Neural progenitor cell (in vitro differentiated cells): Measurements from ENCODE around the gene RNF4. TPM values are rescaled to one million over a fixed set of nuclear protein-coding genes. Genes with fewer than 3 reads are reported as not detected.

Experiments used
- DNase-seq: peaks from one replicate; pipeline ENCODE4 v3.0.0-alpha.2; 2016; ENCODE audit warnings: low spot score
- H2AFZ ChIP-seq: fragments of 200-600 bp; sonication (generic); replicated peaks from 2 replicates; pipeline ENCODE4 v1.6.1; 2016; ENCODE audit warnings: antibody characterized with exemption
- H3F3A ChIP-seq: fragments of 200-600 bp; sonication (generic); 2 replicates; pipeline ENCODE4 v1.6.1; 2016; ENCODE audit warnings: antibody characterized with exemption, low read depth
- H3K27ac ChIP-seq: fragments of 200-600 bp; sonication (generic); 2 replicates; pipeline ENCODE4 v1.5.1; 2016; ENCODE audit warnings: mild to moderate bottlenecking
- H3K27me3 ChIP-seq: fragments of 200-600 bp; sonication (generic); 2 replicates; pipeline ENCODE4 v1.6.1; 2016; ENCODE audit warnings: mild to moderate bottlenecking, moderate library complexity
- H3K36me3 ChIP-seq: fragments of 200-600 bp; sonication (generic); 2 replicates; pipeline ENCODE4 v1.5.1; 2016
- H3K4me1 ChIP-seq: fragments of 200-600 bp; sonication (generic); 2 replicates; pipeline ENCODE4 v1.6.1; 2016; ENCODE audit warnings: mixed run types
- H3K4me2 ChIP-seq: fragments of 200-600 bp; sonication (generic); 2 replicates; pipeline ENCODE4 v1.6.1; 2016
- H3K4me3 ChIP-seq: fragments of 200-600 bp; sonication (generic); 2 replicates; pipeline ENCODE4 v1.5.1; 2016
- H3K79me2 ChIP-seq: fragments of 200-600 bp; sonication (generic); 2 replicates; pipeline ENCODE4 v1.6.1; 2016; ENCODE audit warnings: low read depth
- H3K9ac ChIP-seq: fragments of 200-600 bp; sonication (generic); 2 replicates; pipeline ENCODE4 v1.6.1; 2016
- H3K9me3 ChIP-seq: fragments of 200-600 bp; sonication (generic); 2 replicates; pipeline ENCODE4 v1.5.1; 2016; ENCODE audit warnings: low read depth
- H4K20me1 ChIP-seq: fragments of 200-600 bp; sonication (generic); 2 replicates; pipeline ENCODE4 v1.6.1; 2016; ENCODE audit warnings: low read depth
- H3K27ac Mint-ChIP-seq: 3 replicates; pipeline ENCODE4 v1.8.0; 2021; ENCODE audit warnings: mixed read lengths
- H3K27me3 Mint-ChIP-seq: 2 replicates; pipeline ENCODE4 v1.8.0; 2022; ENCODE audit warnings: low read depth, mild to moderate bottlenecking, inconsistent platforms, moderate library complexity, mixed read lengths; ENCODE audit not compliant: insufficient read depth
- H3K36me3 Mint-ChIP-seq: 3 replicates; pipeline ENCODE4 v1.8.0; 2021; ENCODE audit warnings: mixed read lengths
- H3K4me1 Mint-ChIP-seq: 3 replicates; pipeline ENCODE4 v1.8.0; 2021; ENCODE audit warnings: mixed read lengths
- H3K4me3 Mint-ChIP-seq: 3 replicates; pipeline ENCODE4 v1.8.0; 2021; ENCODE audit warnings: mild to moderate bottlenecking, moderate library complexity, mixed read lengths
- H3K9me3 Mint-ChIP-seq: 3 replicates; pipeline ENCODE4 v1.8.0; 2020; ENCODE audit warnings: mixed read lengths
- CTCF ChIP-seq: fragments of 200-600 bp; sonication (generic); IDR thresholded peaks from 2 replicates; pipeline ENCODE4 v1.5.1; 2017; ENCODE audit warnings: antibody characterized with exemption, mild to moderate bottlenecking
- EZH2 ChIP-seq: fragments of 200-600 bp; sonication (generic); IDR thresholded peaks from 2 replicates; pipeline ENCODE4 v1.6.1; 2017; ENCODE audit warnings: antibody characterized with exemption, mild to moderate bottlenecking, moderate library complexity
- EZH2phosphoT487 ChIP-seq: fragments of 200-600 bp; sonication (generic); IDR thresholded peaks from 2 replicates; pipeline ENCODE4 v1.6.1; 2017; ENCODE audit warnings: antibody characterized with exemption
- total RNA-seq: library from RNA; depleted of rRNA; stranded (reverse); fragments of >200 nt; gene quantifications from 2 replicates; pipeline ENCODE4 v1.2.3, GENCODE V29; 2015; ENCODE audit warnings: low replicate concordance

Gene RNF4
- total RNA-seq, 1 donor from 2014 or later: 73.8 TPM

- H2AFZ ChIP-seq: no peak overlapping the region
- Mint-ChIP-seq H3K4me3 (no peak overlapping the region), H3K36me3 (peaks cover 25% of the 10 kb centered on the region), H3K27ac (no peak overlapping the region), H3K27me3 (peaks cover 4% of the 10 kb centered on the region), H3K4me1 (peaks cover 45% of the 10 kb centered on the region), H3K9me3 (peaks cover 2% of the 10 kb centered on the region)
- TF ChIP-seq EZH2: no peak
- no peak for TF ChIP-seq CTCF
- TF ChIP-seq EZH2phosphoT487: no peak
- no peak overlapping the region for H3K4me2 ChIP-seq
- H4K20me1 ChIP-seq: peaks cover 100% of the 10 kb centered on the region
- no peak overlapping the region for H3K4me3 ChIP-seq
- peaks cover 100% of the 10 kb centered on the region for H3K79me2 ChIP-seq
- H3K27ac ChIP-seq: peak overlapping the region; percentile 44
- no peaks in the 10 kb centered on the region for H3K9me3 ChIP-seq
- no peak overlapping the region for H3K9ac ChIP-seq
- H3K4me1 ChIP-seq: peaks cover 33% of the 10 kb centered on the region
- DNase-seq: no peak
- no peaks in the 10 kb centered on the region for H3K27me3 ChIP-seq
- peaks cover 5% of the 10 kb centered on the region for H3F3A ChIP-seq
- H3K36me3 ChIP-seq: no peaks in the 10 kb centered on the region
These were observed 11.7 kb downstream of the RNF4 start for GRCh38 chr4:2480649-2481048.

- H3K27ac Mint-ChIP-seq: no peak overlapping the region
- peaks cover 4% of the 10 kb centered on the region for H3K27me3 Mint-ChIP-seq
- peaks cover 16% of the 10 kb centered on the region for H3K36me3 Mint-ChIP-seq
- Histone ChIP-seq H3K4me3 (no peak overlapping the region), H3K4me1 (peaks cover 33% of the 10 kb centered on the region), H3K9me3 (no peaks in the 10 kb centered on the region), H3K79me2 (peaks cover 100% of the 10 kb centered on the region), H3K27ac (peak overlapping the region; percentile 44), H3K4me2 (peak overlapping the region; percentile 5), H2AFZ (no peak overlapping the region), H3K9ac (no peak overlapping the region), H3K36me3 (no peaks in the 10 kb centered on the region), H3K27me3 (no peaks in the 10 kb centered on the region), H3F3A (peaks cover 5% of the 10 kb centered on the region), H4K20me1 (peaks cover 100% of the 10 kb centered on the region)
- H3K9me3 Mint-ChIP-seq: no peaks in the 10 kb centered on the region
- no peak for TF ChIP-seq CTCF
- TF ChIP-seq EZH2phosphoT487: no peak
- no peak for TF ChIP-seq EZH2
- H3K4me1 Mint-ChIP-seq: peaks cover 44% of the 10 kb centered on the region
- no peak overlapping the region for H3K4me3 Mint-ChIP-seq
- DNase-seq: no peak
These were observed 13.3 kb downstream of the RNF4 start for GRCh38 chr4:2482192-2482591.

GRCh38 chr4:2482693-2483092 is 13.8 kb downstream of the RNF4 start:
- Histone ChIP-seq H2AFZ (no peak overlapping the region), H3K27me3 (no peaks in the 10 kb centered on the region), H4K20me1 (peaks cover 100% of the 10 kb centered on the region), H3K27ac (no peak overlapping the region), H3K36me3 (no peaks in the 10 kb centered on the region), H3K4me2 (no peak overlapping the region), H3F3A (peaks cover 5% of the 10 kb centered on the region), H3K79me2 (peaks cover 100% of the 10 kb centered on the region), H3K9ac (no peak overlapping the region), H3K4me1 (peaks cover 32% of the 10 kb centered on the region), H3K9me3 (no peaks in the 10 kb centered on the region), H3K4me3 (no peak overlapping the region)
- H3K4me1 Mint-ChIP-seq: peaks cover 40% of the 10 kb centered on the region
- peaks cover 12% of the 10 kb centered on the region for H3K36me3 Mint-ChIP-seq
- DNase-seq: no peak
- H3K9me3 Mint-ChIP-seq: no peaks in the 10 kb centered on the region
- H3K4me3 Mint-ChIP-seq: no peak overlapping the region
- no peak overlapping the region for H3K27ac Mint-ChIP-seq
- no peak for TF ChIP-seq CTCF
- no peak for TF ChIP-seq EZH2
- no peak for TF ChIP-seq EZH2phosphoT487
- peaks cover 2% of the 10 kb centered on the region for H3K27me3 Mint-ChIP-seq
